OCI-LY1 (cell line): Measurements from ENCODE around the gene TNS1.
A peak's percentile ranks its signal among the peaks of the same experiment; 100 is the strongest.

ENCODE experiments used
- H2AFZ ChIP-seq: fragments of 200-600 bp; sonication (generic), shearing (Covaris generic); 2 replicates; pipeline ENCODE4 v1.6.0; 2014; ENCODE audit warnings: antibody characterized with exemption, mild to moderate bottlenecking, low read length
- H3F3A ChIP-seq: fragments of 200-600 bp; sonication (generic), shearing (Covaris generic); 2 replicates; pipeline ENCODE4 v1.6.0; 2014; ENCODE audit warnings: mild to moderate bottlenecking, antibody characterized with exemption, low read length, moderate library complexity; ENCODE audit not compliant: insufficient read depth
- H3K27ac ChIP-seq: fragments of 200-600 bp; sonication (generic); 2 replicates; pipeline ENCODE4 v1.5.1; 2014; ENCODE audit warnings: low read length, mixed run types, mild to moderate bottlenecking, low read depth; ENCODE audit not compliant: poor library complexity, severe bottlenecking
- H3K27me3 ChIP-seq: fragments of 200-600 bp; sonication (generic); 2 replicates; pipeline ENCODE4 v1.6.0; 2014; ENCODE audit warnings: antibody characterized with exemption, mild to moderate bottlenecking, low read length, moderate library complexity; ENCODE audit not compliant: insufficient read depth
- H3K36me3 ChIP-seq: fragments of 200-600 bp; sonication (generic); 2 replicates; pipeline ENCODE4 v1.6.1; 2014; ENCODE audit warnings: mild to moderate bottlenecking, antibody characterized with exemption, low read length, moderate library complexity, mixed read lengths; ENCODE audit not compliant: insufficient read depth
- H3K4me1 ChIP-seq: fragments of 200-600 bp; sonication (generic); 2 replicates; pipeline ENCODE4 v1.5.1; 2014; ENCODE audit warnings: mild to moderate bottlenecking, low read length, moderate library complexity; ENCODE audit not compliant: insufficient read depth, severe bottlenecking
- H3K4me2 ChIP-seq: fragments of 200-600 bp; sonication (generic), shearing (Covaris generic); 2 replicates; pipeline ENCODE4 v1.6.1; 2014; ENCODE audit warnings: low read length
- H3K4me3 ChIP-seq: fragments of 200-600 bp; sonication (generic); 2 replicates; pipeline ENCODE4 v1.5.1; 2014; ENCODE audit warnings: low read length, low read depth, mild to moderate bottlenecking, mixed read lengths; ENCODE audit not compliant: poor library complexity, severe bottlenecking
- H3K79me2 ChIP-seq: fragments of 200-600 bp; shearing (Covaris generic); 2 replicates; pipeline ENCODE4 v1.6.1; 2016; ENCODE audit warnings: mixed run types, low read length, mixed read lengths; ENCODE audit not compliant: insufficient read depth
- H3K9ac ChIP-seq: fragments of 200-600 bp; sonication (generic), shearing (Covaris generic); 2 replicates; pipeline ENCODE4 v1.6.1; 2014; ENCODE audit warnings: mild to moderate bottlenecking, low read length, mixed read lengths
- H3K9me2 ChIP-seq: fragments of 200-600 bp; sonication (generic), shearing (Covaris generic); 2 replicates; pipeline ENCODE4 v1.6.1; 2014; ENCODE audit warnings: low read depth, mild to moderate bottlenecking, low read length, mixed read lengths
- H3K9me3 ChIP-seq: fragments of 200-600 bp; shearing (Covaris generic); 2 replicates; pipeline ENCODE4 v1.6.1; 2014; ENCODE audit warnings: low read length, mixed read lengths
- H4K20me1 ChIP-seq: fragments of 200-600 bp; sonication (generic), shearing (Covaris generic); 2 replicates; pipeline ENCODE4 v1.6.0; 2016; ENCODE audit warnings: mild to moderate bottlenecking, low read length; ENCODE audit not compliant: insufficient read depth
- CTCF ChIP-seq: fragments of 200-600 bp; sonication (generic), shearing (Covaris generic); IDR thresholded peaks from 2 replicates; pipeline ENCODE4 v1.5.1; 2017; ENCODE audit warnings: mild to moderate bottlenecking, antibody characterized with exemption, low read length, moderate library complexity, mixed read lengths
- EZH2 ChIP-seq: fragments of 200-600 bp; sonication (generic), shearing (Covaris generic); IDR thresholded peaks from 2 replicates; pipeline ENCODE4 v1.8.0; 2017; ENCODE audit warnings: borderline replicate concordance, mixed run types, mild to moderate bottlenecking, antibody characterized with exemption, low read length, moderate library complexity, mixed read lengths

The TNS1 gene

GRCh38 chr2:217990389-217990788 is 12.4 kb downstream of the TNS1 start:
- H3K27ac ChIP-seq: no peak overlapping the region
- no peaks in the 10 kb centered on the region for H3K9me2 ChIP-seq
- no peaks in the 10 kb centered on the region for H3K36me3 ChIP-seq
- TF ChIP-seq EZH2 (no peak), CTCF (no peak)
- no peaks in the 10 kb centered on the region for H4K20me1 ChIP-seq
- H3K4me2 ChIP-seq: no peak overlapping the region
- no peaks in the 10 kb centered on the region for H3K4me1 ChIP-seq
- peaks cover 4% of the 10 kb centered on the region; the same call in 1 of the 2 replicates for H3K27me3 ChIP-seq
- no peaks in the 10 kb centered on the region for H3K79me2 ChIP-seq
- no peak overlapping the region for H2AFZ ChIP-seq
- H3K9me3 ChIP-seq: no peaks in the 10 kb centered on the region
- no peak overlapping the region for H3K4me3 ChIP-seq
- no peaks in the 10 kb centered on the region for H3F3A ChIP-seq
- no peak overlapping the region for H3K9ac ChIP-seq

- no peak overlapping the region for H3K9ac ChIP-seq
- H3F3A ChIP-seq: no peaks in the 10 kb centered on the region
- H2AFZ ChIP-seq: no peak overlapping the region
- H3K4me2 ChIP-seq: no peak overlapping the region
- H3K27me3 ChIP-seq: peaks cover 4% of the 10 kb centered on the region; the same call in 1 of the 2 replicates
- H3K9me3 ChIP-seq: no peaks in the 10 kb centered on the region
- H3K4me1 ChIP-seq: no peaks in the 10 kb centered on the region
- no peak for TF ChIP-seq CTCF
- TF ChIP-seq EZH2: no peak
- H3K27ac ChIP-seq: no peak overlapping the region
- no peaks in the 10 kb centered on the region for H3K36me3 ChIP-seq
- H3K9me2 ChIP-seq: no peaks in the 10 kb centered on the region
- H3K4me3 ChIP-seq: no peak overlapping the region
- H4K20me1 ChIP-seq: no peaks in the 10 kb centered on the region
- H3K79me2 ChIP-seq: no peaks in the 10 kb centered on the region
Measured at GRCh38 chr2:217989221-217989948, 13.4 kb downstream of the TNS1 start.

- Histone ChIP-seq H3K9me3 (no peaks in the 10 kb centered on the region), H3K27ac (no peak overlapping the region), H3K4me2 (no peak overlapping the region), H3K4me1 (no peaks in the 10 kb centered on the region), H3K36me3 (no peaks in the 10 kb centered on the region), H3F3A (no peaks in the 10 kb centered on the region), H3K4me3 (no peak overlapping the region), H3K9me2 (no peaks in the 10 kb centered on the region), H3K79me2 (no peaks in the 10 kb centered on the region), H3K27me3 (peaks cover 4% of the 10 kb centered on the region; the same call in 1 of the 2 replicates), H3K9ac (no peak overlapping the region), H2AFZ (no peak overlapping the region), H4K20me1 (no peaks in the 10 kb centered on the region)
- TF ChIP-seq EZH2 (no peak), CTCF (peak; percentile 14; the same call in 1 of the 2 replicates)
Measured at GRCh38 chr2:217988840-217989204, 14.0 kb downstream of the TNS1 start.
